ENCODE data around the gene LSM12.
"Not testable (repeated sequence)": the region's sequence is repeated elsewhere in the genome, so short reads cannot be mapped to it uniquely, and the experiment has no call there.

The LSM12 gene

GRCh38 chr17:44044071-44044470 is 22.4 kb downstream of the LSM12 start:
- no peak for DNase-seq (ENCODE audit: low spot score)

- DNase-seq (ENCODE audit: low spot score) = no peak
These were observed 23.2 kb downstream of the LSM12 start for GRCh38 chr17:44043272-44043696.

GRCh38 chr17:44039829-44040635 is 26.4 kb downstream of the LSM12 start:
- no peak for DNase-seq (ENCODE audit: low spot score)

GRCh38 chr17:44038604-44039011 is 27.9 kb downstream of the LSM12 start:
- DNase-seq (ENCODE audit: low spot score) = no peak

- no peak for DNase-seq (ENCODE audit: low spot score)
These were observed 29.0 kb downstream of the LSM12 start for GRCh38 chr17:44037471-44037870.

GRCh38 chr17:44034688-44035087 is 31.8 kb downstream of the LSM12 start:
- DNase-seq (ENCODE audit: low spot score) = not testable (repeated sequence)

GRCh38 chr17:44033861-44034408 is 32.5 kb downstream of the LSM12 start:
- no peak for DNase-seq (ENCODE audit: low spot score)

GRCh38 chr17:44030482-44030881 is 36.0 kb downstream of the LSM12 start:
- DNase-seq (ENCODE audit: low spot score) = no peak

- DNase-seq (ENCODE audit: low spot score) = no peak
These were observed 36.7 kb downstream of the LSM12 start for GRCh38 chr17:44029736-44030135.

- DNase-seq (ENCODE audit: low spot score) = no peak
These were observed 41.6 kb downstream of the LSM12 start for GRCh38 chr17:44024853-44025252.

GRCh38 chr17:44024271-44024663 is 42.2 kb downstream of the LSM12 start:
- DNase-seq (ENCODE audit: low spot score) = no peak

- DNase-seq (ENCODE audit: low spot score) = no peak
These were observed 42.8 kb downstream of the LSM12 start for GRCh38 chr17:44023545-44024270.

GRCh38 chr17:44022246-44022645 is 44.2 kb downstream of the LSM12 start:
- no peak for DNase-seq (ENCODE audit: low spot score)

- DNase-seq (ENCODE audit: low spot score) = not testable (repeated sequence)
These were observed 45.2 kb downstream of the LSM12 start for GRCh38 chr17:44021227-44021626.

- peak; percentile 93 for DNase-seq (ENCODE audit: low spot score)
These were observed 51.9 kb downstream of the LSM12 start, which contains the start of gene TMEM101 for GRCh38 chr17:44014437-44015172. Gene TMEM101 (minus strand): TSS chr17:44014963. CDS start chr17:44014952, 11 bp downstream.

- DNase-seq (ENCODE audit: low spot score) = no peak
These were observed 52.4 kb downstream of the LSM12 start for GRCh38 chr17:44014133-44014436.

- no peak for DNase-seq (ENCODE audit: low spot score)
These were observed 53.6 kb downstream of the LSM12 start for GRCh38 chr17:44012874-44013273.

- DNase-seq (ENCODE audit: low spot score) = no peak
These were observed 54.1 kb downstream of the LSM12 start for GRCh38 chr17:44012391-44012790.

- no peak for DNase-seq (ENCODE audit: low spot score)
These were observed 54.6 kb downstream of the LSM12 start for GRCh38 chr17:44011876-44012275.

- no peak for DNase-seq (ENCODE audit: low spot score)
These were observed 55.4 kb downstream of the LSM12 start for GRCh38 chr17:44010966-44011647.

- no peak for DNase-seq (ENCODE audit: low spot score)
These were observed 58.1 kb downstream of the LSM12 start for GRCh38 chr17:44008205-44008909.
